GM15510 (cell line): ENCODE data around the gene MXRA5.

Experiments
- POLR2A ChIP-seq: IDR thresholded peaks from 3 replicates; pipeline ENCODE4 v1.6.1; 2011; ENCODE audit warnings: borderline replicate concordance; ENCODE audit not compliant: insufficient read length; ENCODE audit errors: extremely low read depth

MXRA5 gene

GRCh38 chrX:3346501-3347259 is at the start of gene MXRA5:
TSS of gene MXRA5 (minus strand) at chrX:3346652. CDS start at chrX:3343833, 2,819 bp downstream.
- TF ChIP-seq POLR2A, result no peak

- TF ChIP-seq POLR2A, result no peak
Measured at GRCh38 chrX:3393581-3394111, 47.2 kb upstream of the MXRA5 start.

- no peak for TF ChIP-seq POLR2A
Measured at GRCh38 chrX:3393178-3393577, 46.7 kb upstream of the MXRA5 start.

- TF ChIP-seq POLR2A, result no peak
Measured at GRCh38 chrX:3388457-3388856, 42.0 kb upstream of the MXRA5 start.

- TF ChIP-seq POLR2A, result no peak
Measured at GRCh38 chrX:3384327-3384726, 37.9 kb upstream of the MXRA5 start.

GRCh38 chrX:3380603-3381002 is 34.2 kb upstream of the MXRA5 start:
- no peak for TF ChIP-seq POLR2A

GRCh38 chrX:3379111-3379510 is 32.7 kb upstream of the MXRA5 start:
- TF ChIP-seq POLR2A, result no peak

GRCh38 chrX:3378156-3378555 is 31.7 kb upstream of the MXRA5 start:
- no peak for TF ChIP-seq POLR2A

- no peak for TF ChIP-seq POLR2A
Measured at GRCh38 chrX:3377560-3377959, 31.1 kb upstream of the MXRA5 start.

- no peak for TF ChIP-seq POLR2A
Measured at GRCh38 chrX:3374108-3374800, 27.8 kb upstream of the MXRA5 start.

- no peak for TF ChIP-seq POLR2A
Measured at GRCh38 chrX:3371163-3371562, 24.7 kb upstream of the MXRA5 start.

GRCh38 chrX:3370656-3371055 is 24.2 kb upstream of the MXRA5 start:
- no peak for TF ChIP-seq POLR2A

GRCh38 chrX:3362956-3363355 is 16.5 kb upstream of the MXRA5 start:
- TF ChIP-seq POLR2A, result no peak

GRCh38 chrX:3360881-3361280 is 14.4 kb upstream of the MXRA5 start:
- no peak for TF ChIP-seq POLR2A

- TF ChIP-seq POLR2A, result no peak
Measured at GRCh38 chrX:3351276-3351675, 4.8 kb upstream of the MXRA5 start.

- no peak for TF ChIP-seq POLR2A
Measured at GRCh38 chrX:3348191-3348590, 1.7 kb upstream of the MXRA5 start.
